NCI-H82 treated with DMSO at 0.1 percent for 48 hours (cell line): Measurements from ENCODE around the gene ANKRD9.

ENCODE experiments used
- DNase-seq: peaks from one replicate; lab custom pipeline; 2025; ENCODE audit not compliant: unreplicated experiment; lab: John Stamatoyannopoulos, UW

Gene ANKRD9

GRCh38 chr14:102499401-102500157 is 10.0 kb downstream of the ANKRD9 start:
- DNase-seq: no peak

- no peak for DNase-seq
Measured at GRCh38 chr14:102498678-102499265, 10.8 kb downstream of the ANKRD9 start.

- DNase-seq: no peak
Measured at GRCh38 chr14:102497998-102498677, 11.4 kb downstream of the ANKRD9 start.

GRCh38 chr14:102496958-102497744 is 12.4 kb downstream of the ANKRD9 start:
- DNase-seq: no peak

GRCh38 chr14:102496331-102496691 is 13.3 kb downstream of the ANKRD9 start:
- DNase-seq: no peak

GRCh38 chr14:102495491-102496330 is 13.9 kb downstream of the ANKRD9 start:
- no peak for DNase-seq

- no peak for DNase-seq
Measured at GRCh38 chr14:102493585-102493984, 16.0 kb downstream of the ANKRD9 start.

- DNase-seq: no peak
Measured at GRCh38 chr14:102493096-102493495, 16.5 kb downstream of the ANKRD9 start.

GRCh38 chr14:102492531-102492910 is 17.1 kb downstream of the ANKRD9 start:
- no peak for DNase-seq

GRCh38 chr14:102491786-102492530 is 17.6 kb downstream of the ANKRD9 start:
- DNase-seq: no peak

GRCh38 chr14:102491366-102491765 is 18.2 kb downstream of the ANKRD9 start:
- DNase-seq: no peak

- no peak for DNase-seq
Measured at GRCh38 chr14:102490456-102490855, 19.1 kb downstream of the ANKRD9 start.

- no peak for DNase-seq
Measured at GRCh38 chr14:102487204-102487577, 22.4 kb downstream of the ANKRD9 start.

- no peak for DNase-seq
Measured at GRCh38 chr14:102486513-102487203, 22.9 kb downstream of the ANKRD9 start.

- no peak for DNase-seq
Measured at GRCh38 chr14:102485693-102486512, 23.7 kb downstream of the ANKRD9 start.

- DNase-seq: no peak
Measured at GRCh38 chr14:102484316-102484715, 25.3 kb downstream of the ANKRD9 start.

GRCh38 chr14:102481791-102482238 is 27.8 kb downstream of the ANKRD9 start:
- DNase-seq: no peak

- DNase-seq: no peak
Measured at GRCh38 chr14:102481371-102481770, 28.2 kb downstream of the ANKRD9 start.
